ENCODE results near the gene SLC17A7. TPM values are rescaled to one million over a fixed set of nuclear protein-coding genes. Genes with fewer than 3 reads are reported as not detected.
A peak's percentile ranks its signal among the peaks of the same experiment; 100 is the strongest.

SLC17A7 gene
- total RNA-seq, 4 donors from 2014 or later = 0.48 to 6.3 (median 1.0) TPM

DNA sequence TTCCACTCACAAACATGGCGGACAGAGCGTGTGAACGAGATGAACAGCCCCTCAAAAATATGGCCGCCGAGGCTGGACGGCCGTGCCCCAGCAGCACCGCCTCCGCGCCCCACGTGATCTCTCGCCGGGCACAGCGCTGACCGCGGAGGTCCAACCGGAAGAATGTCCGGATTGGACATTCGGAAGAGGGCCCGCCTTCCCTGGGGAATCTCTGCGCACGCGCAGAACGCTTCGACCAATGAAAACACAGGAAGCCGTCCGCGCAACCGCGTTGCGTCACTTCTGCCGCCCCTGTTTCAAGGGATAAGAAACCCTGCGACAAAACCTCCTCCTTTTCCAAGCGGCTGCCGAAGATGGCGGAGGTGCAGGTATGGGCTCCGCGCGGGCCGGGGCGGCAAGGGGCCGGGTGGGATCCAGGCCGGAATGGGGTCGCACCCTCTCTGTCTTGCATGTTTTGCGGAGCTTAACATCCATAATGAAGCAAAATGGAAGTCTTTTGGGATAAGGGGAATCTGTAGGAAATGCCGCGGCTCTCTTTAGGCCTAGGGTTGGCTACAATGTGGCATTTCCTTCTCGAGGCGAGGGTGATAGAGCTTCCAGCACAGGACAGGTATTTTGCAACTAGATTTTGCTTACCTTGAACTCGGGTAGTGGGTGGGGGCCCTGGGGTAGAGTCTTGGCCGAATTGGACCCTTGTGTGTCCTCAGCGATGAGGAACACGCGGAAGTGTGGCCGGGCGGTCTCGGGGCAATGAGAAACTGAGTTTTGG is 46.1 kb upstream of the SLC17A7 start, which contains the start of gene RPL13A:
Gene RPL13A (plus strand): TSS at position 332 of the 769 bp plus-strand sequence. CDS start 22 bp downstream, at position 354.
- ATAC-seq (ENCODE audit: low FRiP score) (peak; percentile 96), DNase-seq (ENCODE audit: low spot score) (peak; percentile 98)
- TF ChIP-seq CTCF (IDR thresholded peaks at IDR 0.05) = no peak

GRCh38 chr19:49486710-49487276 is 45.5 kb upstream of the SLC17A7 start:
- no peak for DNase-seq (ENCODE audit: low spot score)
- no peak for ATAC-seq (ENCODE audit: low FRiP score)
- no peak for TF ChIP-seq CTCF (IDR thresholded peaks at IDR 0.05)

DNA sequence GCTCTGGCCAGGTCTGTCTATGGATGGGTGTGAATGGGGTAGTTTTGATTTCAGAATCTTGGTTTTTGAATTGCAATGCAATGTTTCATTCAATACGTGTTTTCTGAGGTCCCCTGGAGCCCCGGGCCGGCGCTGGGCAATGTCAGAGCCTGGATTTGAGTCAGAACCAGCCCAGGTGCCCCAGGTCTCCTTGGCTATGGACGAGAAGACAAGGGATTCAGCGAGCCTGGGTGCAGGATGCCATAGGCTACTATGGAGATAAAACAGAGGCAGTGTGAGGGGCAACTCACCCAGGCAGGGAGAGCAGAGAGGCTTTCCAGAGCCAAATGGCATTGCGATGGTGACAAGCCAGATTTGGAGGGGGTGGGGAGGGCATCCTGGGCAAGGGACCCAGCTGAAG is 44.9 kb upstream of the SLC17A7 start:
- DNase-seq (ENCODE audit: low spot score) (no peak), ATAC-seq (ENCODE audit: low FRiP score) (no peak)
- no peak for TF ChIP-seq CTCF (IDR thresholded peaks at IDR 0.05)

- no peak for ATAC-seq (ENCODE audit: low FRiP score)
Measured at GRCh38 chr19:49481020-49481683, 39.8 kb upstream of the SLC17A7 start.

DNA sequence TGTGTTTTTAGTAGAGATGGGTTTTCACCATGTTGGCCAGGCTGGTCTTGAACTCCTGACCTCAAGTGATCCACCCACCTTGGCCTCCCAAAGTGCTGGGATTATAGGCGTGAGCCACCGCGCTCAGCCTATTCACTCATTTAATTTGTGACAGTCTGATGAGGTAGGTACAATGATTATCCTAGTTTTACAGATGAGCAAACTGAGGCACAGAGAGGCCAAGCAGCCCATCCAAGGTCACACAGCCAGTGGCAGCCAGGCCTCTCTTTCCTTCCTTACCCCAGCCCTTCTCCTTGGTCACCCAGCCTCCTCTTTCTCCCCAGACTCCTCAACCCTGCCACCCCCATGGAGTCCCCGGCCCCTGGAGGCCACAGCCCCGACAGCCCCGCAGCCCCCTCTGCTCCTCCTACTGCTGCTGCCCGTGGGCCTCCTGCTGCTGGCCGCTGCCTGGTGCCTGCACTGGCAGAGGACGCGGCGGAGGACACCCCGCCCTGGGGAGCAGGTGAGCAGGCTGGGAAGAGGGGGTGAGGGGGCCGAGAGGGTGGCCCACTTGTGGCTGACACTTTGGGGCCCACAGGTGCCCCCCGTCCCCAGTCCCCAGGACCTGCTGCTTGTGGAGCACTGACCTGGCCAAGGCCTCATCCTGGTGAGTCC is 38.8 kb upstream of the SLC17A7 start:
- TF ChIP-seq CTCF (IDR thresholded peaks at IDR 0.05) = no peak
- no peak for DNase-seq (ENCODE audit: low spot score)
- ATAC-seq (ENCODE audit: low FRiP score) = no peak

More at GRCh38 chr19:49481020-49481683, 39.8 kb upstream of the SLC17A7 start:
- DNase-seq (ENCODE audit: low spot score) = no peak
- TF ChIP-seq CTCF (IDR thresholded peaks at IDR 0.05) = no peak

- ATAC-seq (ENCODE audit: low FRiP score) (no peak), DNase-seq (ENCODE audit: low spot score) (no peak)
Measured at GRCh38 chr19:49475995-49476880, 34.9 kb upstream of the SLC17A7 start.

More at GRCh38 chr19:49475995-49476880, 34.9 kb upstream of the SLC17A7 start:
- TF ChIP-seq CTCF (IDR thresholded peaks at IDR 0.05) = no peak
